Thoracic aorta (tissue), 2 donors: ENCODE data around the gene EVC. TPM values are rescaled to one million over a fixed set of nuclear protein-coding genes. Genes with fewer than 3 reads are reported as not detected.
A peak's percentile ranks its signal among the peaks of the same experiment; 100 is the strongest.
"Not testable (repeated sequence)": the region's sequence is repeated elsewhere in the genome, so short reads cannot be mapped to it uniquely, and the experiment has no call there.

Experiments
- ATAC-seq: fragments of 150-250 bp; one replicate; pipeline ENCODE4 v1.8.0; 2017; ENCODE audit warnings: low read depth; ENCODE audit not compliant: insufficient number of reproducible peaks, low FRiP score
- DNase-seq: peaks from one replicate; pipeline ENCODE4 v3.0.0-alpha.2; 2020; ENCODE audit warnings: low spot score
- H3K27ac ChIP-seq, 2 donors: fragments of 200-600 bp; sonication (generic); 1 replicate in 1 of 2; 2 replicates in 1 of 2; pipeline ENCODE4 v1.5.1; 2016; ENCODE audit warnings: mild to moderate bottlenecking in 2 of 2, moderate library complexity in 2 of 2
- H3K27me3 ChIP-seq: fragments of 200-600 bp; sonication (generic); replicated peaks from 2 replicates; pipeline ENCODE4 v1.6.0; 2016; ENCODE audit warnings: mild to moderate bottlenecking; ENCODE audit not compliant: insufficient read depth
- H3K36me3 ChIP-seq: fragments of 200-600 bp; sonication (generic); one replicate; pipeline ENCODE4 v1.5.1; 2016
- H3K4me1 ChIP-seq, 2 donors: fragments of 200-600 bp; sonication (generic); 1 replicate in 1 of 2; 2 replicates in 1 of 2; pipeline versions ENCODE4 v1.5.1 to v1.6.0; 2016; ENCODE audit warnings: low read depth in 2 of 2, mild to moderate bottlenecking in 1 of 2; ENCODE audit not compliant: control insufficient read depth in 1 of 2
- H3K4me3 ChIP-seq: fragments of 200-600 bp; sonication (generic); 2 replicates; pipeline ENCODE4 v1.5.1; 2016; ENCODE audit warnings: mild to moderate bottlenecking
- H3K9me3 ChIP-seq: fragments of 200-600 bp; sonication (generic); 2 replicates; pipeline ENCODE4 v1.5.1; 2016
- CTCF ChIP-seq: fragments of 200-600 bp; sonication (generic); IDR thresholded peaks from one replicate; pipeline ENCODE4 v1.5.1; 2019; ENCODE audit warnings: antibody characterized with exemption
- total RNA-seq, 2 donors: library from RNA; depleted of rRNA; stranded (reverse); fragments of >200 nt; gene quantifications; one replicate each; pipeline versions ENCODE4 v1.1.0 to v1.2.3, GENCODE V29; 2016

Gene EVC
- total RNA-seq, 2 donors from 2014 or later = 65.1 to 88.5 TPM

- TF ChIP-seq CTCF = no peak
- no peak overlapping the region for H3K27ac ChIP-seq
- H3K9me3 ChIP-seq = no peaks in the 10 kb centered on the region
- no peaks in the 10 kb centered on the region for H3K36me3 ChIP-seq
- H3K27me3 ChIP-seq = no peaks in the 10 kb centered on the region
- no peak for ATAC-seq
- no peak overlapping the region for H3K4me3 ChIP-seq
- H3K4me1 ChIP-seq = peaks cover 3 to 16% of the 10 kb centered on the region in 2 donors
- no peak for DNase-seq
These were observed 125.9 kb downstream of the EVC start for GRCh38 chr4:5836943-5837342.

DNA sequence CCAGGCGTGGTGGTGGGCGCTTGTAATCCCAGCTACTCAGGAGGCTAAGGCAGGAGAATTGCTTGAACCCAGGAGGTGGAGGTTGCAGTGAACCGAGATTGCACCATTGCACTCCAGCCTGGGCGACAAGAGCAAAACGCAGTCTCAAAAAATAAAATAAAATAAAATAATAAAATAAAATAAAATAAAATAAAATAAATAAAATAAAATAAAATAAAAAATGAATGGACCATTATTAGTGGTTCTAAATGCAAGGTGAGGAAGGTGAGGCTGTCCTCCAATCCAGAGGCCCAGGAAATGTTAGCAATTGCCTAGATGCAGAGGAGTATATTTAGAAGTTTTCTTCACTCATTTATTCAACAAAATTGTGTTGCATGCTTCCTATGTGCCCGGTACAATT, 126.5 kb downstream of the EVC start:
- not testable (repeated sequence) for H3K36me3 ChIP-seq, H3K27me3 ChIP-seq, H3K27ac ChIP-seq, ATAC-seq, H3K9me3 ChIP-seq, H3K4me3 ChIP-seq, DNase-seq
- peaks cover 3 to 16% of the 10 kb centered on the region in 2 donors for H3K4me1 ChIP-seq

DNA sequence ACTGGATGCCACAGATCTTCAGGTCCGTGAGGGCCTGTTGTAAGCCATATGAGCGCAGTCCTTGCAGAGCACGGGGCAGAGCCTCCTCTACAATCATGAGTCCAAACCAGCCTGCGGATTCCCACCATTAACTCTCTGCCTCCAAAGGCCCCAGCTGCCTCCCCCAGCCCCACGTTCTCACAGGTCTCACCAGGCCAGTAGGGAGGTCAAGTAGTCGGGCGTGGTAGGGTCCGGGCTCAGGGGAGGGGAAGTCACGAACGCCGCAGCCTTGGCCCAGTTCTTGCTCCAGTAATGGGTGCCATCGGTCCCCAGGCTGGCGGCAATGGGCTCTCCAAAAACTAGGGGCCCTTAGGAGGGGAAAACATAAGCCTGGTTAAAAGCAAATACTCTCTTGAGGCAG, 128.3 kb downstream of the EVC start:
- ATAC-seq = no peak
- peak overlapping the region; percentile 31 to 54 for H3K27ac ChIP-seq
- H3K36me3 ChIP-seq = no peaks in the 10 kb centered on the region
- TF ChIP-seq CTCF = no peak
- H3K4me3 ChIP-seq = no peak overlapping the region
- no peaks in the 10 kb centered on the region for H3K27me3 ChIP-seq
- no peaks in the 10 kb centered on the region for H3K9me3 ChIP-seq
- no peak for DNase-seq
- peaks cover 3 to 16% of the 10 kb centered on the region in 2 donors for H3K4me1 ChIP-seq

DNA sequence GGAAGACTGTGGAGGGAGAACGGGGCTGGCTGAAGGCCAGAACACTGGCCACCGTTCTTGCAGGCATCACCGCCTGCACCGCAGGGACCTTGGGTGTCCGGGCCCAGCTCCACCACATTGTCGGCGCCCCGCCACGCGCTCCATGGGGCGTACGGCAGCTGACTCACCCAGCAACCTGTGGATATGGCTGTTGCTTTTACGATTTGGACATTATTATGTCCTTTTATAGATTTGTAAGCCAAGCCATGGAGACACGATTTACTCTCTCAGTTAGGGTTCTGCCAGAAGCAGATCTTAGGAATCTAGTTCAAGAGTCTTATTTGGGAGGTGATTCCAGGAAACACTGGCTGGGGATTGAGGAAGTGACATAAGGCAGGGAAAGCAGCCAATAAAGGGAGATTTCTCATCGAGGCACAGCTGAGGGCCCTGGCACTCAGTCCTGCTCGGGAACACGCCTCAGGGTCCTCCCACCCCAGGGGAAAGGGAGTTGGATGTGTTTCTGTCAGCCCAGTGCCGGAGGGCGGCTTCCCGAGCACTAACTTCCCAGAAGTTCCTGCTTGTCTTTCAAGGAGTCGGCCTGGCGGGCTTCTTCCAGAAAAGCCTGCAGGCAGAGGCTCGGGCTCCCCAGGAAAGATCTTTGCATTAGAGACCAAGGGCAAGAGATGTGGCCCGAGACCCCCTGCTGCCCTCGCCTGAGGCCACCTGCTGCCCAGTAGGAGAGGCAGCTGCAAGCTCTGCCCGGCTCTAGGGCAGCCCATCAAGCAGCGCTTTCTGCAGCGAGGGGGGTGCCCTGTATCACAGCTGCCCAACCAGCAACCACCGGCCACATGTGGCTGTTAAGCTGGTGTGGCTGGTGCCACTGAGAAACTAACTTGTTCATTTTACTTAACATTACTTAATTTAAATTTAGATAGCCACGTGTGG, 129.0 kb downstream of the EVC start:
- H3K9me3 ChIP-seq = no peaks in the 10 kb centered on the region
- H3K4me3 ChIP-seq = peak overlapping the region; percentile 51
- TF ChIP-seq CTCF = no peak
- H3K36me3 ChIP-seq = no peaks in the 10 kb centered on the region
- DNase-seq = peak; percentile 11
- peak; percentile 74 for ATAC-seq
- no peaks in the 10 kb centered on the region for H3K27me3 ChIP-seq
- H3K4me1 ChIP-seq = peaks cover 3 to 16% of the 10 kb centered on the region in 2 donors
- peak overlapping the region; percentile 31 to 54 for H3K27ac ChIP-seq

DNA sequence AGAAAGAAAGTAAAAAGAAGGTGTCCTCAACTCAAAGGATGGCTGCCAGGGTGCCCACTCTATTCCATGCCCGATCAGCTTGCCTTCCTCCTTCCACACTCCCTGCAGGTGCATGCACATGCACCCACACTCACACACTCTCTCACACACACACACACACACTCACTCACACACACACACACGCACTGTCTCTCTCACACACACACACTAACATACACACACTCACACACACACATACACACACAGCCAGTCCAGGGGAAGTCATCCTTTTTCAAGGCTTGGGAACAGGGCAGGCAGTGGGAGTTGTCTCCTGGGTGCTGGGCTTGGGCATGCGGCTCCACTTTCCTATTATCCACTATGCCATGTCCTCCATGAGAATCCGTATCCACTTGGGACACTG, 131.5 kb downstream of the EVC start:
- no peak overlapping the region for H3K4me3 ChIP-seq
- ATAC-seq (no peak), DNase-seq (no peak)
- no peak overlapping the region for H3K27ac ChIP-seq
- H3K27me3 ChIP-seq = no peaks in the 10 kb centered on the region
- no peaks in the 10 kb centered on the region for H3K9me3 ChIP-seq
- H3K4me1 ChIP-seq = peaks cover 3 to 16% of the 10 kb centered on the region in 2 donors
- no peaks in the 10 kb centered on the region for H3K36me3 ChIP-seq
- no peak for TF ChIP-seq CTCF
